Breast epithelium (tissue), 3 donors: Measurements from ENCODE around the gene NUCB1.

Experiments
- CTCF ChIP-seq, 3 donors: fragments of 450-650 bp; IDR thresholded peaks; one replicate each; pipeline ENCODE4 v1.5.1; 2016 to 2017; ENCODE audit warnings: antibody characterized with exemption in 3 of 3, mild to moderate bottlenecking in 3 of 3, moderate library complexity in 3 of 3
- POLR2AphosphoS5 ChIP-seq, 3 donors: sonication (generic); formaldehyde crosslinking; IDR thresholded peaks; one replicate each; pipeline ENCODE4 v1.6.1; 2017; ENCODE audit warnings: antibody characterized with exemption in 3 of 3

- TF ChIP-seq CTCF (IDR thresholded peaks at IDR 0.05) (no peak), POLR2AphosphoS5 (IDR thresholded peaks at IDR 0.05) (no peak)
Observed at GRCh38 chr19:48895226-48895625, 4.9 kb upstream of the NUCB1 start.
